ENCODE data around the gene PNKP.

PNKP gene

DNA sequence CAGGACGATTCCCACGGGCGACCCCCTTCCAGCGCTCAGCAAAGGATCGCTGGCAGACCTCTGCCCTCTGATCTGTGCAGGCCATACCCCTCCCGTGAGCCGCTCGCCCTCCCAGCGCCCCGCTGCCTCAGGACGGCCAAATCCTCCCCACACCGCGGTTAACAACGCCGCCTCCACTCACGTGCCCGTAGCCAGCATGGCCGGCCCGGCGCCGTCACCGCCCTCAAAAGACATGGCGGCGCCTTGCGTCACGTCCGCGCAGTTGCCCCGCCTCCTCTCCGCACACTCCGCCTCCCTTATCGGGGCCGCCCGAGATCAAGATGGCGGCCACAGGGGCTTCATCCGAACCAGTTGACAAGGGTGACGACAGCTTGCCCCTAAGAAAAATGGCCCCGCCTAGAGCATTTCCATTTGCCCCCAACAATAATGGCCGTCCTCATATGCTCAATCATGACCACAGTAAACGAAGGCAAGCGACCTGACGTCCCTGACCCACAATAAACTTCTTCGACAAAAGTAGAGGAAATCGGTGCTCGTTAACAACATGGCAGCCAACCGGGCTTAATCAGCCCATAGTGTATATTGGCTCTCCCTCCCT is 9.1 kb upstream of the PNKP start (continued):
- TF ChIP-seq, protein P1, sequence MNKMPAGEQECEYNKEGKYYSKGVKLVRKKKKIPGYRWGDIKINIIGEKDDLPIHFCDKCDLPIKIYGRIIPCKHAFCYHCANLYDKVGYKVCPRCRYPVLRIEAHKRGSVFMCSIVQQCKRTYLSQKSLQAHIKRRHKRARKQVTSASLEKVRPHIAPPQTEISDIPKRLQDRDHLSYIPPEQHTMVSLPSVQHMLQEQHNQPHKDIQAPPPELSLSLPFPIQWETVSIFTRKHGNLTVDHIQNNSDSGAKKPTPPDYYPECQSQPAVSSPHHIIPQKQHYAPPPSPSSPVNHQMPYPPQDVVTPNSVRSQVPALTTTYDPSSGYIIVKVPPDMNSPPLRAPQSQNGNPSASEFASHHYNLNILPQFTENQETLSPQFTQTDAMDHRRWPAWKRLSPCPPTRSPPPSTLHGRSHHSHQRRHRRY (tag by site-specific recombination; IDR thresholded peaks at IDR 0.05), result peak; percentile 79; the same call in 1 of the 2 replicates
- TF ChIP-seq ZNF223 (tag by site-specific recombination; IDR thresholded peaks at IDR 0.05), result no peak; the same call in 1 of the 2 replicates
- no peak for TF ChIP-seq SCRT1 (tag by site-specific recombination; IDR thresholded peaks at IDR 0.05; ENCODE audit: borderline replicate concordance)
- no peak for TF ChIP-seq ZNF561 (tag by site-specific recombination; IDR thresholded peaks at IDR 0.05; ENCODE audit: borderline replicate concordance)
- TF ChIP-seq ZNF146 (tag by site-specific recombination; IDR thresholded peaks at IDR 0.05), result no peak
- TF ChIP-seq ZNF664 (tag by site-specific recombination; IDR thresholded peaks at IDR 0.05), result no peak
- TF ChIP-seq, protein P2, sequence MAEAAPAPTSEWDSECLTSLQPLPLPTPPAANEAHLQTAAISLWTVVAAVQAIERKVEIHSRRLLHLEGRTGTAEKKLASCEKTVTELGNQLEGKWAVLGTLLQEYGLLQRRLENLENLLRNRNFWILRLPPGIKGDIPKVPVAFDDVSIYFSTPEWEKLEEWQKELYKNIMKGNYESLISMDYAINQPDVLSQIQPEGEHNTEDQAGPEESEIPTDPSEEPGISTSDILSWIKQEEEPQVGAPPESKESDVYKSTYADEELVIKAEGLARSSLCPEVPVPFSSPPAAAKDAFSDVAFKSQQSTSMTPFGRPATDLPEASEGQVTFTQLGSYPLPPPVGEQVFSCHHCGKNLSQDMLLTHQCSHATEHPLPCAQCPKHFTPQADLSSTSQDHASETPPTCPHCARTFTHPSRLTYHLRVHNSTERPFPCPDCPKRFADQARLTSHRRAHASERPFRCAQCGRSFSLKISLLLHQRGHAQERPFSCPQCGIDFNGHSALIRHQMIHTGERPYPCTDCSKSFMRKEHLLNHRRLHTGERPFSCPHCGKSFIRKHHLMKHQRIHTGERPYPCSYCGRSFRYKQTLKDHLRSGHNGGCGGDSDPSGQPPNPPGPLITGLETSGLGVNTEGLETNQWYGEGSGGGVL (tag by site-specific recombination; IDR thresholded peaks at IDR 0.05), result no peak
- no peak for TF ChIP-seq ZNF416 (tag by site-specific recombination; IDR thresholded peaks at IDR 0.05)
- TF ChIP-seq ZNF707 (tag by site-specific recombination; IDR thresholded peaks at IDR 0.05), result no peak
- TF ChIP-seq ZNF768 (tag by site-specific recombination; IDR thresholded peaks at IDR 0.05), result no peak
- no peak for TF ChIP-seq ZNF626 (tag by site-specific recombination; IDR thresholded peaks at IDR 0.05)
- no peak for TF ChIP-seq ZNF311 (tag by site-specific recombination; IDR thresholded peaks at IDR 0.05; ENCODE audit: borderline replicate concordance)
- no peak for TF ChIP-seq ZNF292 (tag by site-specific recombination; IDR thresholded peaks at IDR 0.05; ENCODE audit: borderline replicate concordance, low read depth)
- no peak for TF ChIP-seq GLIS2 (tag by site-specific recombination; IDR thresholded peaks at IDR 0.05)
- TF ChIP-seq, protein P3, sequence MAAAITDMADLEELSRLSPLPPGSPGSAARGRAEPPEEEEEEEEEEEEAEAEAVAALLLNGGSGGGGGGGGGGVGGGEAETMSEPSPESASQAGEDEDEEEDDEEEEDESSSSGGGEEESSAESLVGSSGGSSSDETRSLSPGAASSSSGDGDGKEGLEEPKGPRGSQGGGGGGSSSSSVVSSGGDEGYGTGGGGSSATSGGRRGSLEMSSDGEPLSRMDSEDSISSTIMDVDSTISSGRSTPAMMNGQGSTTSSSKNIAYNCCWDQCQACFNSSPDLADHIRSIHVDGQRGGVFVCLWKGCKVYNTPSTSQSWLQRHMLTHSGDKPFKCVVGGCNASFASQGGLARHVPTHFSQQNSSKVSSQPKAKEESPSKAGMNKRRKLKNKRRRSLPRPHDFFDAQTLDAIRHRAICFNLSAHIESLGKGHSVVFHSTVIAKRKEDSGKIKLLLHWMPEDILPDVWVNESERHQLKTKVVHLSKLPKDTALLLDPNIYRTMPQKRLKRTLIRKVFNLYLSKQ (tag by site-specific recombination; IDR thresholded peaks at IDR 0.05; ENCODE audit: borderline replicate concordance), result no peak
- TF ChIP-seq, protein P4, sequence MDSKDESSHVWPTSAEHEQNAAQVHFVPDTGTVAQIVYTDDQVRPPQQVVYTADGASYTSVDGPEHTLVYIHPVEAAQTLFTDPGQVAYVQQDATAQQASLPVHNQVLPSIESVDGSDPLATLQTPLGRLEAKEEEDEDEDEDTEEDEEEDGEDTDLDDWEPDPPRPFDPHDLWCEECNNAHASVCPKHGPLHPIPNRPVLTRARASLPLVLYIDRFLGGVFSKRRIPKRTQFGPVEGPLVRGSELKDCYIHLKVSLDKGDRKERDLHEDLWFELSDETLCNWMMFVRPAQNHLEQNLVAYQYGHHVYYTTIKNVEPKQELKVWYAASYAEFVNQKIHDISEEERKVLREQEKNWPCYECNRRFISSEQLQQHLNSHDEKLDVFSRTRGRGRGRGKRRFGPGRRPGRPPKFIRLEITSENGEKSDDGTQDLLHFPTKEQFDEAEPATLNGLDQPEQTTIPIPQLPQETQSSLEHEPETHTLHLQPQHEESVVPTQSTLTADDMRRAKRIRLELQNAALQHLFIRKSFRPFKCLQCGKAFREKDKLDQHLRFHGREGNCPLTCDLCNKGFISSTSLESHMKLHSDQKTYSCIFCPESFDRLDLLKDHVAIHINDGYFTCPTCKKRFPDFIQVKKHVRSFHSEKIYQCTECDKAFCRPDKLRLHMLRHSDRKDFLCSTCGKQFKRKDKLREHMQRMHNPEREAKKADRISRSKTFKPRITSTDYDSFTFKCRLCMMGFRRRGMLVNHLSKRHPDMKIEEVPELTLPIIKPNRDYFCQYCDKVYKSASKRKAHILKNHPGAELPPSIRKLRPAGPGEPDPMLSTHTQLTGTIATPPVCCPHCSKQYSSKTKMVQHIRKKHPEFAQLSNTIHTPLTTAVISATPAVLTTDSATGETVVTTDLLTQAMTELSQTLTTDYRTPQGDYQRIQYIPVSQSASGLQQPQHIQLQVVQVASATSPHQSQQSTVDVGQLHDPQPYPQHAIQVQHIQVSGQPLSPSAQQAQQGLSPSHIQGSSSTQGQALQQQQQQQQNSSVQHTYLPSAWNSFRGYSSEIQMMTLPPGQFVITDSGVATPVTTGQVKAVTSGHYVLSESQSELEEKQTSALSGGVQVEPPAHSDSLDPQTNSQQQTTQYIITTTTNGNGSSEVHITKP (tag by site-specific recombination; IDR thresholded peaks at IDR 0.05), result no peak
- TF ChIP-seq, protein P5, sequence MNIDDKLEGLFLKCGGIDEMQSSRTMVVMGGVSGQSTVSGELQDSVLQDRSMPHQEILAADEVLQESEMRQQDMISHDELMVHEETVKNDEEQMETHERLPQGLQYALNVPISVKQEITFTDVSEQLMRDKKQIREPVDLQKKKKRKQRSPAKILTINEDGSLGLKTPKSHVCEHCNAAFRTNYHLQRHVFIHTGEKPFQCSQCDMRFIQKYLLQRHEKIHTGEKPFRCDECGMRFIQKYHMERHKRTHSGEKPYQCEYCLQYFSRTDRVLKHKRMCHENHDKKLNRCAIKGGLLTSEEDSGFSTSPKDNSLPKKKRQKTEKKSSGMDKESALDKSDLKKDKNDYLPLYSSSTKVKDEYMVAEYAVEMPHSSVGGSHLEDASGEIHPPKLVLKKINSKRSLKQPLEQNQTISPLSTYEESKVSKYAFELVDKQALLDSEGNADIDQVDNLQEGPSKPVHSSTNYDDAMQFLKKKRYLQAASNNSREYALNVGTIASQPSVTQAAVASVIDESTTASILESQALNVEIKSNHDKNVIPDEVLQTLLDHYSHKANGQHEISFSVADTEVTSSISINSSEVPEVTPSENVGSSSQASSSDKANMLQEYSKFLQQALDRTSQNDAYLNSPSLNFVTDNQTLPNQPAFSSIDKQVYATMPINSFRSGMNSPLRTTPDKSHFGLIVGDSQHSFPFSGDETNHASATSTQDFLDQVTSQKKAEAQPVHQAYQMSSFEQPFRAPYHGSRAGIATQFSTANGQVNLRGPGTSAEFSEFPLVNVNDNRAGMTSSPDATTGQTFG (tag by site-specific recombination; IDR thresholded peaks at IDR 0.05; ENCODE audit: borderline replicate concordance), result no peak
- TF ChIP-seq ZNF530 (tag by site-specific recombination; IDR thresholded peaks at IDR 0.05; ENCODE audit: low read depth), result no peak
- TF ChIP-seq ZNF48 (tag by site-specific recombination; IDR thresholded peaks at IDR 0.05), result no peak
- peak; percentile 95 for TF ChIP-seq SP3 (tag by site-specific recombination; IDR thresholded peaks at IDR 0.05)
- TF ChIP-seq, protein P6, sequence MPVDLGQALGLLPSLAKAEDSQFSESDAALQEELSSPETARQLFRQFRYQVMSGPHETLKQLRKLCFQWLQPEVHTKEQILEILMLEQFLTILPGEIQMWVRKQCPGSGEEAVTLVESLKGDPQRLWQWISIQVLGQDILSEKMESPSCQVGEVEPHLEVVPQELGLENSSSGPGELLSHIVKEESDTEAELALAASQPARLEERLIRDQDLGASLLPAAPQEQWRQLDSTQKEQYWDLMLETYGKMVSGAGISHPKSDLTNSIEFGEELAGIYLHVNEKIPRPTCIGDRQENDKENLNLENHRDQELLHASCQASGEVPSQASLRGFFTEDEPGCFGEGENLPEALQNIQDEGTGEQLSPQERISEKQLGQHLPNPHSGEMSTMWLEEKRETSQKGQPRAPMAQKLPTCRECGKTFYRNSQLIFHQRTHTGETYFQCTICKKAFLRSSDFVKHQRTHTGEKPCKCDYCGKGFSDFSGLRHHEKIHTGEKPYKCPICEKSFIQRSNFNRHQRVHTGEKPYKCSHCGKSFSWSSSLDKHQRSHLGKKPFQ (tag by site-specific recombination; IDR thresholded peaks at IDR 0.05), result no peak
- TF ChIP-seq, protein P7, sequence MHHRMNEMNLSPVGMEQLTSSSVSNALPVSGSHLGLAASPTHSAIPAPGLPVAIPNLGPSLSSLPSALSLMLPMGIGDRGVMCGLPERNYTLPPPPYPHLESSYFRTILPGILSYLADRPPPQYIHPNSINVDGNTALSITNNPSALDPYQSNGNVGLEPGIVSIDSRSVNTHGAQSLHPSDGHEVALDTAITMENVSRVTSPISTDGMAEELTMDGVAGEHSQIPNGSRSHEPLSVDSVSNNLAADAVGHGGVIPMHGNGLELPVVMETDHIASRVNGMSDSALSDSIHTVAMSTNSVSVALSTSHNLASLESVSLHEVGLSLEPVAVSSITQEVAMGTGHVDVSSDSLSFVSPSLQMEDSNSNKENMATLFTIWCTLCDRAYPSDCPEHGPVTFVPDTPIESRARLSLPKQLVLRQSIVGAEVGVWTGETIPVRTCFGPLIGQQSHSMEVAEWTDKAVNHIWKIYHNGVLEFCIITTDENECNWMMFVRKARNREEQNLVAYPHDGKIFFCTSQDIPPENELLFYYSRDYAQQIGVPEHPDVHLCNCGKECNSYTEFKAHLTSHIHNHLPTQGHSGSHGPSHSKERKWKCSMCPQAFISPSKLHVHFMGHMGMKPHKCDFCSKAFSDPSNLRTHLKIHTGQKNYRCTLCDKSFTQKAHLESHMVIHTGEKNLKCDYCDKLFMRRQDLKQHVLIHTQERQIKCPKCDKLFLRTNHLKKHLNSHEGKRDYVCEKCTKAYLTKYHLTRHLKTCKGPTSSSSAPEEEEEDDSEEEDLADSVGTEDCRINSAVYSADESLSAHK (tag by site-specific recombination; IDR thresholded peaks at IDR 0.05), result no peak
- TF ChIP-seq, protein P8, sequence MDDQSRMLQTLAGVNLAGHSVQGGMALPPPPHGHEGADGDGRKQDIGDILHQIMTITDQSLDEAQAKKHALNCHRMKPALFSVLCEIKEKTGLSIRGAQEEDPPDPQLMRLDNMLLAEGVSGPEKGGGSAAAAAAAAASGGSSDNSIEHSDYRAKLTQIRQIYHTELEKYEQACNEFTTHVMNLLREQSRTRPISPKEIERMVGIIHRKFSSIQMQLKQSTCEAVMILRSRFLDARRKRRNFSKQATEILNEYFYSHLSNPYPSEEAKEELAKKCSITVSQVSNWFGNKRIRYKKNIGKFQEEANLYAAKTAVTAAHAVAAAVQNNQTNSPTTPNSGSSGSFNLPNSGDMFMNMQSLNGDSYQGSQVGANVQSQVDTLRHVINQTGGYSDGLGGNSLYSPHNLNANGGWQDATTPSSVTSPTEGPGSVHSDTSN (CRISPR knock-in tag; IDR thresholded peaks at IDR 0.05), result no peak

Data from HEK293 (cell line).